NCI-H345 treated with DMSO at 0.1 percent for 48 hours (cell line): ENCODE measurements around the gene CCT2.
A peak's percentile ranks its signal among the peaks of the same experiment; 100 is the strongest.

ENCODE experiments used
- DNase-seq: peaks from one replicate; lab custom pipeline; 2025; ENCODE audit not compliant: unreplicated experiment; lab: John Stamatoyannopoulos, UW

The CCT2 gene

DNA sequence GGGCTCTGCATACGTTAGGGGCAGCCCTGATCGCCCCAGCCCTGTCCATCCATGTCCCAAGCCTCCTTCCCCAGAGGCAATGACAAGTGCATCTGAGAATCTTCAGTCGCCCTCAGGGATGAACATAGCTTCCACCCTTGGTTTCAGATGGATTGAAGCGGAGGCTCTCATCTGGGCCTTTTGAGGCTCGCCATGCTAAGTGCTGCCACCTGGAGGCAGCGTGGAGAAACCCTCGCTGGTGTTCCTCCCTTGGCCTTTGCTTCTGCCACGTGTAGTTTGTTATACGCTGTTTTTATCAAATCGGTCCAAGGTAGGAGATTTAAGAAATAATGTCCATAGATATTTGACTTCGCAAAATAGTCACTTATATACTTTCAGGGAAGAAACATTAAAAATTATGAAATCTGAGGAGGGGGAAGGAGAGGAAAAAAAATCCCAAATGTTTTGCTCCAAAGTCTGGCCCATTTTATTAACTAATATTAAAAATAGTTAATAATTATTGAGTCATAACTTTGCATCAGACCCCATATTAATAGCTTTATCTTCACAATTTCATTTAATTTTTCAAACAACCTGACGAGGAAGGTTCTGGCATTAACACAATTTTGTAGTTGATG, 54.2 kb downstream of the CCT2 start:
- peak; percentile 24 for DNase-seq

DNA sequence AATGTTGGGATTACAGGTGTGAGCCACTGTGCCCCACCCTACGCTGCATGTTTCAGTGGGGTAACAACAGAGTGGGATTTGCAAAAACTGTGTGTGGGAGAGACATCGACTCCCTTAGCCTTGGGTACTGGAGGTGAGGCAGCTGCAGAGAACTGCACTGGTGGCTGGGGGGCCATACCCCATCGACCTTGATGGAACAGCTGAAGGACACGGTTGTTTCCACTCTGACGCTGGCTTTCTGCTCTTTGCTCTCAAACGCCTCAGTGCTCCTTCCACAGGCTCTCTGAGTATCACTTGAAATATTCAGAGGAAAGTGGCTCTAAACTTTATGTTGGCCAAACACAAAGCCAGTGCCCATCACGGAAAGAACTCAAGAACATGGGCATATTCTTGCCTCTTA, 56.3 kb downstream of the CCT2 start:
- DNase-seq = no peak

DNA sequence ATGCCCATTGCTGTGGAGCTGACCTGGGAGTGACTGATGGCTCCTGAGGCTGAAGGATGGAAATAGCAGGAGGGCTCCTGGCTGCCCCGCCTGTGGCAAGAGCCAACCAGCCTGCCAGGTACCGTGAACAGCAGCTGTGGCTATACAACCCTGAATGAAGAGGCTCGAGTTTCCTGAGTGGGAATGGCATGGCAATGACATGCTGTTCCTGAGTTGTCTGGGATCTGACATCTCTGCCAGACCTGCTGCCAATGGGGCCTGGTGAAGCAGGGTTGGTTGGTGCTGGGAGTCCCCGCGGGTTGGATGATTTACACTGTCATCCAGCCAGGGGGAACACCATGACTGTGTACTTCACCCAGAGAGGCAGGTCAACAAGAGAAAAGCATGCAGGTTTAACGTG, 57.3 kb downstream of the CCT2 start:
- no peak for DNase-seq

DNA sequence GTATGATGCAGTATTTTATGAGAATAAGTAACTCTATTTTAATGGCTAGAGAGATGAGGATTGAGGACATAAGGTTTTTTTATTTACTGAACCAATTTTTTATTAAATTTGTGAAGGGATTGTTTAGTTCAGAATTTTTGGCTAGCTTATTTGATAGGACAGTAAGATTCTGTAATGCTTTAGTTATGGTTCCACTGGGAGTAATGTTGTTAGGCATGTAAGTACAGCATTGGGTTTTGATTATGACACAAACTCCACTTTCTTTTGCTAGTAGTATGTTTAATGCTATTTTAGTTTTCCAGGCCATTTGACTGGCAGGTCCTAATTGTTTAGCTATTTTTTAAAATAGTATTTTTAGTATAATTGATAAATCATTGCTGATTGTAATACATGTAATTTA, 59.3 kb downstream of the CCT2 start:
- DNase-seq = no peak

DNA sequence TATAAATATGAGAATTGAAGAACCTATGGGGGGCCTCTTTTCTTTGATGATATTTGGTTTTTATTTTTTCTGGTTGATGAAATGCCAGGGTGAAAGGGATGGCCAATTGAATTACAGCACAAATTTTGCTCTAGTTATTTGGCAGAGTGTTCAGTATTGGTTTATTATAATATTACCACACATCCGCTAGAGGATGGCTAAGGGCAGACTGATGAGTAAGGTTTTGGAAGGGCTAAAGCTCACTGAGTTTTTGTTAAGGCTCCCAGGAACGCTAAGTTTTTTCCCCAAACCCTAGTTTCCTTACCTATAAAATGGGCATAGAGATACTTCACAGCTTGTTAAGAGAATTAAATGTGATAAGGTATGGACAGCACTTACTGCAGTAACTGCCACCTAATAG, 59.8 kb downstream of the CCT2 start:
- DNase-seq = no peak

DNA sequence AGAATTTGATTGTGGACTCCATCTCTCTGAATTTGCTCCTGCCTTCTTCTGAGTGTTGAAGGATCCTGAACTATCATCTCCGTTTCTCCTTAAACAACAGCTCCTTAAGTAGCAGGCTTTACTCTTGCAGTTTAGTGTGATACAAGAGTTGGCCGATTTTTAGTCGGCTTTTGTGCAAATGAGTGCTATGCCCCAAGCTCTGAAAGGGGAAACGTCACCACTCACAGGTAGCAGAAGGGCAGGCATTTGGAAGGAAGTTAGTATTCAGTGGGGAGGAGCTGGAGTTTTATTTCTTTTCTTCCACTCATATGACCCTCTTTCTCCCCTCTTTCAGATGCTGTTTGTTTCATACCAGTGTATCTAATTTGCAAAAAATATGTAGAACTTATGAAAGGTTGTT, 61.9 kb downstream of the CCT2 start:
- no peak for DNase-seq

DNA sequence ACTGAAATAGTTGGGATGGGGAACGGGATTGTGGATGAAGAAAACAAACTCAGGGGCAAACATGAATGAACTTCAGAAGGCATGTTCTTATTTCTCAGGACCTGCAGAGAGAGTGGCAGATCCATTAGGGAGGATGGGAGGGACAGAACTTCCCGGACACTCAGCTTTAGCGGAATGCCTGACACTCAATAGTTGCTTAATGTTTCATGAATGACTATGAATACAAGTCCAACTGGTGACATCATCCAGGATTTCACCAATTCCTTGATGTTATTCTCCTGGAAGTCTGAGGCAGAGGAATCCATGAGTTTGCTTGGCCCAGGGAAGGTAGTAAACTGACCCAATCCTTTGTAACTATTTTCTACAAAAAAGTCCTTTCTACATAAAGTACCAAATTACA, 63.2 kb downstream of the CCT2 start:
- DNase-seq = no peak

DNA sequence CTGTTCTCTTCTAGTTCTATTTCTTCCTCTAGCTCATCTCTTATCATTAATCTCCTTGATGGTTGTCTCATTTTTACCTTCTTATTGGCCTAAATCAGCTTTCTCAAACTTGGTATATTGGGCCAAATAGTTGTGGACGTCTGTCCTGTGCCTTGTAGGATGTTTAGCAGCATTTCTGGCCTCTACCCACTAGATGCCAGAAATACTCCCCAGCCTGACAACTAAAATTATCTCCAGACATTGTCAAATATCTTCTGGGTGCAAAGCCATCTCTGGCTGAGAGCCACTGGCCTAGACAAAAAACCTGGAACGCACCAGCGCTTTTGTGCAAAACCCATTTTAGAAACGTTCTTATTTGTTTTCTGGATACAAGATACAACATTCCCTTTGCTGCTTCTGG, 64.3 kb downstream of the CCT2 start:
- no peak for DNase-seq
